SH-SY5Y (cell line): ENCODE results near the gene OR12D2.

ENCODE experiments used
- GATA2 ChIP-seq: IDR thresholded peaks from 2 replicates; pipeline ENCODE4 v1.6.1; 2011; ENCODE audit warnings: mild to moderate bottlenecking, low read depth, low read length
- GATA3 ChIP-seq: IDR thresholded peaks from 2 replicates; pipeline ENCODE4 v1.6.1; 2011; ENCODE audit warnings: low read depth, mild to moderate bottlenecking, low read length, moderate library complexity

- TF ChIP-seq GATA3 (no peak), GATA2 (no peak)
These were observed 19.4 kb upstream of the OR12D2 start for GRCh38 chr6:29376003-29376402.
